DMS53 treated with DMSO at 0.1 percent for 48 hours (cell line): Measurements from ENCODE around the gene BMPER.

Experiments used
- DNase-seq: peaks from one replicate; lab custom pipeline; 2025; ENCODE audit not compliant: unreplicated experiment; lab: John Stamatoyannopoulos, UW

Gene BMPER

GRCh38 chr7:34059136-34059828 lies 153.9 kb downstream of the BMPER start:
- no peak for DNase-seq

- no peak for DNase-seq
Observed at GRCh38 chr7:34060196-34060947, 155.0 kb downstream of the BMPER start.

GRCh38 chr7:34061149-34061548 lies 155.8 kb downstream of the BMPER start:
- DNase-seq, result no peak

- no peak for DNase-seq
Observed at GRCh38 chr7:34062341-34062740, 157.0 kb downstream of the BMPER start.

- no peak for DNase-seq
Observed at GRCh38 chr7:34062826-34063225, 157.5 kb downstream of the BMPER start.

GRCh38 chr7:34064519-34065158 lies 159.3 kb downstream of the BMPER start:
- DNase-seq, result no peak

GRCh38 chr7:34066411-34066810 lies 161.1 kb downstream of the BMPER start:
- no peak for DNase-seq

- DNase-seq, result peak; percentile 34
Observed at GRCh38 chr7:34067005-34067778, 161.9 kb downstream of the BMPER start.

GRCh38 chr7:34069676-34070075 lies 164.3 kb downstream of the BMPER start:
- peak; percentile 11 for DNase-seq

GRCh38 chr7:34070511-34071323 lies 165.4 kb downstream of the BMPER start:
- DNase-seq, result no peak

- no peak for DNase-seq
Observed at GRCh38 chr7:34073676-34074075, 168.3 kb downstream of the BMPER start.

- no peak for DNase-seq
Observed at GRCh38 chr7:34074421-34074820, 169.1 kb downstream of the BMPER start.

- DNase-seq, result no peak
Observed at GRCh38 chr7:34075523-34076370, 170.4 kb downstream of the BMPER start.

- DNase-seq, result no peak
Observed at GRCh38 chr7:34077168-34077567, 171.8 kb downstream of the BMPER start.

- no peak for DNase-seq
Observed at GRCh38 chr7:34078864-34079263, 173.5 kb downstream of the BMPER start.

GRCh38 chr7:34080513-34080912 lies 175.2 kb downstream of the BMPER start:
- DNase-seq, result no peak

GRCh38 chr7:34081935-34082334 lies 176.6 kb downstream of the BMPER start:
- no peak for DNase-seq

- no peak for DNase-seq
Observed at GRCh38 chr7:34083440-34083839, 178.1 kb downstream of the BMPER start.

GRCh38 chr7:34084651-34085050 lies 179.3 kb downstream of the BMPER start:
- DNase-seq, result no peak

- no peak for DNase-seq
Observed at GRCh38 chr7:34086064-34086463, 180.7 kb downstream of the BMPER start.
